AG09319 (cell line): Measurements from ENCODE around the gene HDAC5.

ENCODE experiments used
- DNase-seq: peaks from one replicate; pipeline ENCODE4 v3.0.0-alpha.2; 2010; ENCODE audit warnings: low read depth; ENCODE audit errors: extremely low read depth
- TF ChIP-seq, protein P1 (sequence below): IDR thresholded peaks from 2 replicates; pipeline ENCODE4 v1.5.1; 2011; ENCODE audit warnings: low read depth, mild to moderate bottlenecking, inconsistent platforms, low read length, moderate library complexity

The HDAC5 gene

DNA sequence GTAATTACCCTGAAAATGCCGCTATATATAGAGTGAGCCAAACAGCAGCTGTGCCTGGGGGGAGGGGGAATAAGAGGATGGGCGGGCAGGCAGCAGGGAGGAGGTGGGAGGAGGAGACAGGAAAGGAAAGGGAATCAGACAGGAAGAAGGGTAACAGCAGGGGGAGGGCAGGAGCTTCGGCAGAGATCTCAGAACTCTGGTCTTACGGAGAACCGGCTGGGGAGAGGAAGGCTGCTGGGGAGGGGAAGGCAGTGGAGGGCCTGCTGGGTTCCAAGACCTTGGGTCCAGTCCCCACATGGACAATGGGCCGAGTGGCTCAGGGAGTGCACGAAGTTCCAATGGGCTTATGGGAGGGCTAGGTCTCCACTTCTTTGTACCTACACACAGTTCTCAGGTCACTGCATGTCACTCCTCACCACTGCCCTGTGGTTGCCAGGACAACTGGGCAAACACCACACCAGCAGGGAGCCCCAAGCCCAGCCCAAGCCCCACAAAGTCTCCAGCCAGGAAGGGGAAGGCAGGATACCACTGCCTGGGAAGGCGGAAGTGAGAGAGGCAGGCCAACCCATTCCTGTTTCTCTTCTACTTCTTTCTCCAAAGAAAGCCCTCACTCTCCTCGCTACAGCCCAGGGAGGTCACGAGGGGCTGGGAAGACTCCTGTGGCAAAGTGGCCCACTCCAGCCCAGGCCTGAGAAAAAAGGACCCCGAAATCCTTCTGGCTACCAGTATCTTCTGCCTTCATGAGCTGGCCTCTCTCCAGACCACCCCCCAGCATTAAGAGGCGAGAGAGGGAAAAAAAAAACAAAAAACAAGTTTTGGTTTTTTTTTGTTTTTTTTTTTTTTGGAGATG, 27.6 kb downstream of the HDAC5 start:
- TF ChIP-seq, protein P1, sequence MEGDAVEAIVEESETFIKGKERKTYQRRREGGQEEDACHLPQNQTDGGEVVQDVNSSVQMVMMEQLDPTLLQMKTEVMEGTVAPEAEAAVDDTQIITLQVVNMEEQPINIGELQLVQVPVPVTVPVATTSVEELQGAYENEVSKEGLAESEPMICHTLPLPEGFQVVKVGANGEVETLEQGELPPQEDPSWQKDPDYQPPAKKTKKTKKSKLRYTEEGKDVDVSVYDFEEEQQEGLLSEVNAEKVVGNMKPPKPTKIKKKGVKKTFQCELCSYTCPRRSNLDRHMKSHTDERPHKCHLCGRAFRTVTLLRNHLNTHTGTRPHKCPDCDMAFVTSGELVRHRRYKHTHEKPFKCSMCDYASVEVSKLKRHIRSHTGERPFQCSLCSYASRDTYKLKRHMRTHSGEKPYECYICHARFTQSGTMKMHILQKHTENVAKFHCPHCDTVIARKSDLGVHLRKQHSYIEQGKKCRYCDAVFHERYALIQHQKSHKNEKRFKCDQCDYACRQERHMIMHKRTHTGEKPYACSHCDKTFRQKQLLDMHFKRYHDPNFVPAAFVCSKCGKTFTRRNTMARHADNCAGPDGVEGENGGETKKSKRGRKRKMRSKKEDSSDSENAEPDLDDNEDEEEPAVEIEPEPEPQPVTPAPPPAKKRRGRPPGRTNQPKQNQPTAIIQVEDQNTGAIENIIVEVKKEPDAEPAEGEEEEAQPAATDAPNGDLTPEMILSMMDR: peak; percentile 39
- DNase-seq: peak; percentile 77

DNA sequence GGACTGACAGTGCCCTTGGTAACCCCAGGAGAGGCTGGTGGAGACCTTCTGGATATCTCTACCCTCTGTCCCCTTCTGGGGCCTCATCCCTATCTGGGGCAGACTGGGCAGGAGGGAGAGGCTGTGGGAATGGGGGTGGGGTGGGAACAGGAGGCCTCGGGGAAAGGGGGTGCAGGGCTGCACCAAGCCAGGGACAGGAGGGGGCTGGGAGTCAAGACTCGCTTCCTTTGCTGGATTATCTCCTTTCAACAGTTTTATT, 28.1 kb downstream of the HDAC5 start:
- no peak for DNase-seq
- TF ChIP-seq, protein P1: no peak

DNA sequence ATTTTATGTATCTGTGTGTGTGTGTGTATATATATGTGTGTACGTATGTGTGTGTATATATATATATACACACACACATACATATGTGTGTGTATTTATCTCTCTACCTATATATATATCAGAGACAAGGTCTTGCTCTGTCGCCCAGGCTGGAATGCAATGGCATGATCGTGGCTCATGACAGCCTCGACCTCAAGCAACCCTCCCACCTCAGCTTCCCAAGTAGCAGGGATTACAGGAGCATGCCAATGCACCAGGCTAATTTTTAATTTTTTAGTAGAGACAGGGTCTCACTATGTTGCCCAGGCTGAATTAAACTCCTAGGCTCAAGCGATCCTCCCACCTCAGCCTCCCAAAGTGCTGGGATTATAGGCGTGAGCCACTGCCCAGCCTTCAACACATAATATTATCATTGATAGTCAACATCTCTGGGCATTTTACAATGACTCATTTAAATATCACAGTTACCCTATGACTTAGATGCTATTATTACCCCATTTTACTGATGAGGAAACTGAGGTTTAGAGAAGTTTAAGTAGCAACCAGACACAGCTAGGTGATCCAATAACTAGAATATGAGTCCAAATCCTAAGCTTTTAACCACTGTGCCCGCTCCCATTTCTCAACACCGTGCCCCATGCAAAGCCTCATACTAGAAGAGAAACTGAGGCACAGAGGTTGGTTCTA, 28.6 kb downstream of the HDAC5 start:
- TF ChIP-seq, protein P1: no peak
- DNase-seq: no peak

DNA sequence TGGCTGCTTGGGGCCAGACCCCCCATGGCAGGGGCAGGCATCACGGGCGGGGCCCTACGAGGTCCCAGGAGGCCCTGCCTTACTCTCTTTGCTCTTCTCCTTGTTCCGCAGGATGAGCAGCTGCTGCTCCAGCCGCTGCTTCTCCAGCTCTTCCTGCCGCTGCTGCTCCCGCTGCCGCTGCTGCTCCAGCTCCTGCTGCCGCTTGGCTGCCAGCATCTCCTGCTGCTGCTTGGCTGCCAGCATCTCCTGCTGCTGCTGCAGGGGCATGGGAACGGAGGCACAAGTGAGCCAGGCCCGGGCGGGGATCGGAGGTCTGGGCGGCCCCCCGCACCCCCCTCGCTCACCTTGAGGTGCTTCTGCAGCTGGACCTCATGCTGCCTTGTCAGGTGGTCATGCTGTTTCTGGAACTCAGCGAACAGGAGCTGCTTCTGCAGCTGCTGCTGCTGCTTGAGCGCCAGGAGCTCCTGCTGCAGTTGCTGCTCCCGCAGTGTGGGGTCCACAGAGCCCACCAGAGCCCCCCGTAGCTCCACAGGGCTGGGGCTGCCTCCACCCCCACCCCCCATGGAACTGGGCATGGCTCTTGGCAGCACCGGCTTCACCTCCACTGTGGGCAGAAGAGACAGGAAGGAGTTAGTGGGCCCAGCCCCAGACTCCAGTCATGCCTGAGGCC, 30.1 kb downstream of the HDAC5 start:
- TF ChIP-seq, protein P1: no peak
- no peak for DNase-seq

DNA sequence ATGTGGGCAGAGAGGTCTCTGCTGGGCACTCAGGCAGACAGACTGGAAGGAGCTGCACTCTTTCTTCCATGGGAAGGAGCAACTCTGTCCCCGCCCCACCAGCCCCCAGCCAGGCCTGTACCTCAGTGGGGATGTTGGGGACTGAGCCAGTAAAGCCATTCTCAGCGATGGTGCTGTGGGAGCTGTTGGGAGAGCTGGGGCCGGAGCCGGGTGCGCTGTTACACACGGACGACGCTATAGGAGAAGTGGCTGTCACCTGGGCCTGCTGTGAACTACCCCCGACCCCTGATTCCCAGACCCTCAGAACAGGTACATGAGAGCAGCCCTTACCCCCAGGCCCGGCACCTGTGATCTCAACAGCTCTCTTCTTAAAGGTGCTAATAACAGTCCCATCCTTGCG, 31.4 kb downstream of the HDAC5 start:
- TF ChIP-seq, protein P1: no peak
- no peak for DNase-seq

DNA sequence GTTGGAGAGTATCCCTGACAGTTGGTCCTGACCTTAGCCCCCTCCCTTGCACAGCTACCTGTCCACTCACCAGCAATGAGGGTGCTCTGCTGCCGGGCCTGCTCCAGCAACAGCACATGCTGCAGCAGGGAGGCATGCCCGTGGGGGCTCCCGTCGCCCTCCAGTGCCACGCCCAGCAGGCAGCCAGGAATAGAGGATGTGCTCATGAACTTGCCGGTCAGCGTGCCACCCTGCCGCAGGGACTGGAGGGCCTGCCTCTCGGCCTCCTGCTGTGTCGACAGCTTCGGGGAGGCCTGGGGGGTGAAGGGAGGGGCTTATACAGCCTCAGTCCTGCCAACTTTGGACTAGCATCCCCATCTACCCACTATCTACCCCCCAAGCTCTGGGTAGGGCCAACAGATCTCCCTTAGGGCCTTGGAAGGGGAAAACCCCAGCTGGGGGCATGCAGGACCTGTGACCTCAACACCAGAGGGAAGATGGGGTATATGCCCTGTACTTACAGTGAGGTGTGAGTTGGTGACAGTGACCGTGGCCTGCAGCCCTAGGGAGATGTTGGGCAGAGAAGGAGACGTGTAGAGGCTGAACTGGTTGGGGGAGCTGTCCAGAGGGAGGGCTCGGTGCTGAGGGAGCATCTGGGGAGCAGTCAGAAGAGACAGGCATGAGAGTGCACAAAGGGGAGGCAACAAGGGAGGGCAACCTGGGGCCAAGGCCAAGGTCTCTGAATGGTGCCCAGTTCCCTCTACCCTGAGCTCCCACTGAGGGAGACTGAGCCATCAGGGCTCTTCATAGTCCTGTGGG, 32.0 kb downstream of the HDAC5 start:
- no peak for DNase-seq
- TF ChIP-seq, protein P1: no peak
